ENCODE results near the gene INTS4. TPM values are rescaled to one million over a fixed set of nuclear protein-coding genes. Genes with fewer than 3 reads are reported as not detected.
"Not testable (repeated sequence)": the region's sequence is repeated elsewhere in the genome, so short reads cannot be mapped to it uniquely, and the experiment has no call there.

The INTS4 gene
- total RNA-seq, 2 donors from 2014 or later, result 50.4 to 52.3 TPM

DNA sequence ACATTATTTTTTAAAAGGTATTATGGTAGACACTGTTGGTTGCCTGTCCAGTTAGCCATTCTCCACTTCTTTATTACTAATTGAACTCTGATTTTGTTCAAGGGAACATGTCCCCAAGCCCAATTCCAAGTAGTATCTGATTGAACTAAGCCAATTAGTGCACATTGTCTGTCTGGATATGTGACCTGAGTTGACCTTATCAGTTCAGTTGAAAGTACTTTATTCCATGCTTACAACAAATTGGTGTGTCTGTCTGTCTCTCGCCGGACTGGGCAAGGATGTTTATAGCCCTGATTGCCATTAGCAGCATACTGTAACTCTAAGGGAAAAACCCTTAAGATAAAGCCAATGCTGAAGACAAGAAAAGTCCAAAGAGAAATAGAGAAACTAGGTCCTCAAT, 85.6 kb downstream of the INTS4 start:
- DNase-seq (no peak), ATAC-seq (replicated peaks in 1 of 2) (no peak)
- no peaks in the 10 kb centered on the region for H3K27me3 Mint-ChIP-seq (ENCODE audit: low read depth)
- no peaks in the 10 kb centered on the region for H3K4me1 Mint-ChIP-seq (ENCODE audit: low read depth)
- peaks cover 0 to 7% of the 10 kb centered on the region in 2 donors for H3K36me3 Mint-ChIP-seq (ENCODE audit: insufficient read depth in 2 of 2)
- no peak overlapping the region for H3K27ac Mint-ChIP-seq
- no peak overlapping the region for H3K4me3 Mint-ChIP-seq
- H3K9me3 Mint-ChIP-seq, result no peaks in the 10 kb centered on the region

DNA sequence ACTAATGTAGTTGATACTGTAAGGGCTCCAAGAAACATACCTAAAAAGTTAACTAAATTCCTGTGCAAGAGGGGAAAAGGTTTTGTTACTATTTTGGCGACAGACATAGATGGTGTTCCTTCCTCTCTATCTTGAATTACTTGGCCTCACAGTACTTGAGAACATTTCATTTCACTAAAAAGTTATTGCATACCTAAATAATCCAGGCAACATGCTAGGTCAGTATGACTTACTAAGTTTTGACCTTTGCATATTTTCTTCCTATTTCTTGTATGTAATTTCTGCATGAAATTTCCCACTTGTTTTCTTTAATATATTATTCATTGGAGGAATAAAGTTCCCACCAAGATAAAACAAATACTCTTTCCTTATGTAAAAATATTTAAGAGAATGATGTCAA, 99.5 kb downstream of the INTS4 start:
- H3K4me1 Mint-ChIP-seq (ENCODE audit: low read depth); H3K27me3 Mint-ChIP-seq (ENCODE audit: low read depth): not testable (repeated sequence)

DNA sequence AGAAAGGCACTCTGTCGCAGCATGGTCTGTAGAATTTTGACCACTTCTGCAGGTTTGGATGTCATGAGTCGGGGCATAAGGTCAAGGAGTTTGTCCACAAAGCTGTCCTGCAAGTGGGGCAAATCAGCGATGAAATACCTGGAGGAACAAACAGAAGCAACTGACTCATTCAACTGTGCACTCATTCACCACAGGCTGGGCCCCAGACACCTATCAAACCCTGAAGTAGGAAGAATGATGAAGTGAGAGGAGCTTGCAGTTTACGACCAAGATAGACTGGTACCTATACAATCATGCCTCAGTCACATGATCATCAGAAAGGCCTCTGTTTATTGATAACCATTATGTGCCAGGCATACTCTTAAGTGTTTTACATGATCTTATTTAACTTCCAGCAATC, 102.8 kb downstream of the INTS4 start:
- not testable (repeated sequence) for DNase-seq; H3K9me3 Mint-ChIP-seq; H3K27ac Mint-ChIP-seq; H3K4me3 Mint-ChIP-seq; H3K27me3 Mint-ChIP-seq (ENCODE audit: low read depth); H3K4me1 Mint-ChIP-seq (ENCODE audit: low read depth); ATAC-seq (replicated peaks in 1 of 2)
- H3K36me3 Mint-ChIP-seq (ENCODE audit: insufficient read depth in 2 of 2), result peaks cover 6 to 22% of the 10 kb centered on the region in 2 donors

More for the DNA sequence above, 99.5 kb downstream of the INTS4 start:
- peaks cover 3 to 14% of the 10 kb centered on the region in 2 donors for H3K36me3 Mint-ChIP-seq (ENCODE audit: insufficient read depth in 2 of 2)
- not testable (repeated sequence) for H3K27ac Mint-ChIP-seq; DNase-seq; H3K9me3 Mint-ChIP-seq; H3K4me3 Mint-ChIP-seq; ATAC-seq (replicated peaks in 1 of 2)

DNA sequence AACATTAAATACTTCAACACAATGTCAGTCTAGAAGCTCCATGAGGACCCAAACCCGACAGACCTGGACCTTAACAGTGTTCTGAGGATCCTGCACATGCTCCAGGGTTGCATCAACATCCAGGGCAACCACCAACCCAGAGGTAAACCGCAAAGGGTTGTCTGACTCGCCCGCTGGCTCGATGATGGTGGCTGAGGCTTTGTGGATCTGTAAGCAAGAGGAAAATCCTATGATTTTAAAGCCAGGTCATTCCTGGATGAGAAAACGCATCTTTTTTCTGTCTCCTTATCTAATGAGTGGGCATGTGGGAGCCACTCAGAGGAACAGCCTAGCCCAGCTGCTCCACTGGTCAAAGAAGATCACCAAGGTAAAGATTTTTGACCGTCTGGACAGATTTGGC, 103.2 kb downstream of the INTS4 start:
- not testable (repeated sequence) for H3K4me1 Mint-ChIP-seq (ENCODE audit: low read depth); DNase-seq

DNA sequence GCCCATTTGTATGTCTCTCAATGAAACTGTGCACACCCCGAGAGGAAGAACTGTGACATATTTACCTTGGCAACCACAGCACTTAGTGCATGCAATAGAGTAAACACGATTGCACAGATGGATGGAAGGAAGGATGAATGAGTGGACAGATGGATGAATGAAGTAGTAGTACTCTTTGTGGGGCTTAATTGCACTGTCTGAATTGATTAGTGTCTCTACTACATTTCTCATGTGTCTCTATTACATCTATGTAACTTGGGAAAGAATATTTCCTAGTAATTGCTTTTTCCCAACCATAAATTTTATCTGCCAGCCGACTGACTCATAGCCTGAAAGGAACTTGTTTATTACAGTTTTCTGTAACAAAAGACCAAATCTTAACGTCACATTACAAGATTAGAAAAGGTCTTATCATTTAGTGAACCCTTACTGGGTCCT, 103.8 kb downstream of the INTS4 start:
- not testable (repeated sequence) for H3K4me3 Mint-ChIP-seq; ATAC-seq (replicated peaks in 1 of 2); DNase-seq; H3K9me3 Mint-ChIP-seq; H3K4me1 Mint-ChIP-seq (ENCODE audit: low read depth); H3K27ac Mint-ChIP-seq; H3K27me3 Mint-ChIP-seq (ENCODE audit: low read depth)
- peaks cover 7 to 23% of the 10 kb centered on the region in 2 donors for H3K36me3 Mint-ChIP-seq (ENCODE audit: insufficient read depth in 2 of 2)

More for the DNA sequence above, 103.2 kb downstream of the INTS4 start:
- not testable (repeated sequence) for H3K27me3 Mint-ChIP-seq (ENCODE audit: low read depth); H3K4me3 Mint-ChIP-seq; ATAC-seq (replicated peaks in 1 of 2); H3K9me3 Mint-ChIP-seq
- H3K36me3 Mint-ChIP-seq (ENCODE audit: insufficient read depth in 2 of 2), result peaks cover 6 to 22% of the 10 kb centered on the region in 2 donors
- peak overlapping the region; percentile 50 for H3K27ac Mint-ChIP-seq

DNA sequence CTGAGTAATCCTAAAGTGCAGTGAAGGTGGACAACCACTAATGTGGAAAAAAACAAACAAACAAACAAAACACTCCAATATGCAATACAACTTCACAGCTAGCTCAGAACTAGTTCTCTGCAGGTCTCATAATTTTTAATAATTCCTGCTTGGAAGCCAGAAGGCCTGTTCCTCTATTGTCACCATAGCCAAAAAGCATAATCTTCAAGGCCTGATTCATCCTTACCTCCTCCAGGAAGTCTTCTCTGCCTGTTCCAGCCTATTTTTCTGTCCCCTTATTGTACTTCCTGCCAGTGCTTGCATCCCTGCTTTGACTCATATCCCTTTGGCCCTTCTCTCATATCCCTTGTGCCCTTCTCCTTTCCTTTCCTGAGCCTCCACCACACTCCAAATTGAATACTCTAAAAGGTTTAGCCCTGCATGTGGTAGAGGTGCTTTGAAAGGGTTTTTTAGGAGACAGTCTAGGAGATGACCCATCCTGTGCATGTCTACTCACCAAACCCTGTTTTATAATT, 104.3 kb downstream of the INTS4 start:
- H3K9me3 Mint-ChIP-seq; ATAC-seq (replicated peaks in 1 of 2); H3K4me1 Mint-ChIP-seq (ENCODE audit: low read depth); DNase-seq; H3K27ac Mint-ChIP-seq; H3K27me3 Mint-ChIP-seq (ENCODE audit: low read depth); H3K4me3 Mint-ChIP-seq: not testable (repeated sequence)
- H3K36me3 Mint-ChIP-seq (ENCODE audit: insufficient read depth in 2 of 2), result peaks cover 8 to 26% of the 10 kb centered on the region in 2 donors

DNA sequence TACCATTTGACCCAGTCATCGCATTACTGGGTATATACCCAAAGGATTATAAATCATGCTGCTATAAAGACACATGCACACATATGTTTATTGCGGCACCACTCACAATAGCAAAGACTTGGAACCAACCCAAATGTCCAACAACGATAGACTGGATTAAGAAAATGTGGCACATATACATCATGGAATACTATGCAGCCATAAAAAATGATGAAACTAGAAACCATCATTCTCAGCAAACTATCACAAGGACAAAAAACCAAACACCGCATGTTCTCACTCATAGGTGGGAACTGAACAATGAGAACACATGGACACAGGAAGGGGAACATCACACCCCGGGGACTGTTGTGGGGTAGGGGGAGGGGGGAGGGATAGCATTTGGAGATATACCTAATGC, 105.4 kb downstream of the INTS4 start:
- not testable (repeated sequence) for ATAC-seq (replicated peaks in 1 of 2); H3K9me3 Mint-ChIP-seq; H3K4me3 Mint-ChIP-seq; H3K4me1 Mint-ChIP-seq (ENCODE audit: low read depth); H3K27ac Mint-ChIP-seq; DNase-seq; H3K27me3 Mint-ChIP-seq (ENCODE audit: low read depth)
- peaks cover 8 to 22% of the 10 kb centered on the region in 2 donors for H3K36me3 Mint-ChIP-seq (ENCODE audit: insufficient read depth in 2 of 2)

DNA sequence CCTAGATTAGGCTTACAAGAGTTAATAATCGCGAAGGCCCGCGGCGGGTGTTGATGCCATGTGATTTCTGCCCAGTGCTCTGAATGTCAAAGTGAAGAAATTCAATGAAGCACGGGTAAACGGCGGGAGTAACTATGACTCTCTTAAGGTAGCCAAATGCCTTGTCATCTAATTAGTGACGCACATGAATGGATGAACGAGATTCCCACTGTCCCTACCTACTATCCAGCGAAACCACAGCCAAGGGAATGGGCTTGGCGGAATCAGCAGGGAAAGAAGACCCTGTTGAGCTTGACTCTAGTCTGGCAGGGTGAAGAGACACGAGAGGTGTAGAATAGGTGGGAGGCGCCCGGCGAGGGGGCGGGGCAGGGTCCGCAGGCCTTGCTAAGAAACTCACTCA, 108.1 kb downstream of the INTS4 start:
- Mint-ChIP-seq H3K27ac (no peak overlapping the region), H3K4me3 (no peak overlapping the region), H3K27me3 (ENCODE audit: low read depth) (no peaks in the 10 kb centered on the region), H3K9me3 (no peaks in the 10 kb centered on the region), H3K36me3 (ENCODE audit: insufficient read depth in 2 of 2) (peaks cover 8 to 23% of the 10 kb centered on the region in 2 donors), H3K4me1 (ENCODE audit: low read depth) (no peaks in the 10 kb centered on the region)
- ATAC-seq (replicated peaks in 1 of 2) (no peak), DNase-seq (no peak)

DNA sequence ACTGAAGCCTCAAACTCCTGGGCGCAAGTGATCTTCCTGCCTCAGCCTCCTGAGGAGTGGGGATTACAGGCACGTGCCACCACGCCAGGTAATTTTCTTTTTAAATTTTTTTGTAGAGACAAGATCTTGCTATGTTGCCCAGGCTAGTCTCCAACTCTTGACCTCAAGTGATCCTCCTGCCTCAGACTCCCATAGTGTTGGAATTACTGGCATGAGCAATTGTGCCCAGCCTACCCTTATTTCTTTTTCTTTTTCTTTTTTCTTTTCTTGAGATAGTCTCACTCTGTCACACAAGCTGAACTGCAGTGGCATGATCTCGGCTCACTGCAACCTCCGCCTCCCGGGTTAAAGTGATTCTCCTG, 109.7 kb downstream of the INTS4 start:
- no peaks in the 10 kb centered on the region for H3K9me3 Mint-ChIP-seq
- H3K4me3 Mint-ChIP-seq, result no peak overlapping the region
- DNase-seq (no peak), ATAC-seq (replicated peaks in 1 of 2) (no peak)
- no peaks in the 10 kb centered on the region for H3K27me3 Mint-ChIP-seq (ENCODE audit: low read depth)
- peaks cover 6 to 16% of the 10 kb centered on the region in 2 donors for H3K36me3 Mint-ChIP-seq (ENCODE audit: insufficient read depth in 2 of 2)
- peak overlapping the region; percentile 57 for H3K27ac Mint-ChIP-seq
- no peaks in the 10 kb centered on the region for H3K4me1 Mint-ChIP-seq (ENCODE audit: low read depth)

DNA sequence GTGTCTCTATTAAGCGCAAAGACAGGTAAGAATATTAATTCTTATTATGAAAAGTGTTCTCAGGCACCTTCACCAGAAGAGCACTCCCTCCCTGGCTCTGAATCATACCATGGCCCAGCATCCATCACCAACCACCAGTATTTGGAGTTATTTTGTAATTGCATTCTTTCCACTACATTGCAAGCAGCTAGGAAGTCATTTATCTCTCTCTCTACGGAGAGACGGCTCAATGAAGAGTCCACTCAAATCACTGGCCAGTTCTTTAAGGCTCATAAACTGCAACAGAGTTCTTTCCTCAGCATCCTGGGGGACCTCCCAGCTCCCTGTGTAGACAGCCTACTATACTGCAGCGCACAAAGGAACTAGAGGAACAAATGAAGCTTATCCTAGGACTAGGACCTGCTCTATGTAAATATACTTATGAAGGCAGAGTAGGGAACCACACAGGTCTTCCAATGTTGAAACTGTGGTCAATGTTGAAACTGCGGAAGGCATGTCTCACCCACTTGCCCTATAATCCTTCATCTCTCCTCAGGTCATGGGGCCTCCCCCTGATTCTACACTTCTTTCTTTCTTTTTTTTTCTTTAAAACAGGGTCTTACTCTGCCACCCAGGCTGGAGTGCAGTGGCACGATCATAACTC, 110.2 kb downstream of the INTS4 start:
- Mint-ChIP-seq H3K4me3 (no peak overlapping the region), H3K9me3 (no peaks in the 10 kb centered on the region), H3K27me3 (ENCODE audit: low read depth) (no peaks in the 10 kb centered on the region), H3K27ac (peak overlapping the region; percentile 57), H3K36me3 (ENCODE audit: insufficient read depth in 2 of 2) (peaks cover 6 to 17% of the 10 kb centered on the region in 2 donors), H3K4me1 (ENCODE audit: low read depth) (no peaks in the 10 kb centered on the region)
- ATAC-seq (replicated peaks in 1 of 2) (no peak), DNase-seq (no peak)

DNA sequence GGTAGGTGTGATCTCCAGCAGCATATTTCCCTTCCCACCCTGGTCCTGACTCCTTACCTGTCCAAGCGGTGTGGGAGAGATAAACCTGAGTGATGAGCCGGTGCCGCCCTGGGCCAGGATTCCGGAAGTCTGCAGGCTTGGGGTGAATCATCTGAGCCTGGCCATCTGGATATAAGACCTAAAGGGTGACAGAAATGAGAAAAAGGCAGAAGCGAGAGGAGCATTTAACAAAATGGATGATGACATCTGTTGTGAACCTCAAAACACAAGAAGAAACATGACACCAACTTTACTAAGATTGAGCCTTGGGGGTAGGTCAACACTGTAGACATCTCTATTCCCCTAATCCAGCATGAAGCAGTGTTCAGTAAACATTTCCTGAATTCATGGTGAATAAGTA, 110.7 kb downstream of the INTS4 start:
- H3K4me1 Mint-ChIP-seq (ENCODE audit: low read depth), result no peaks in the 10 kb centered on the region
- peaks cover 6 to 18% of the 10 kb centered on the region in 2 donors for H3K36me3 Mint-ChIP-seq (ENCODE audit: insufficient read depth in 2 of 2)
- H3K4me3 Mint-ChIP-seq, result no peak overlapping the region
- H3K27ac Mint-ChIP-seq, result no peak overlapping the region
- ATAC-seq (replicated peaks in 1 of 2), result no peak
- no peak for DNase-seq
- H3K9me3 Mint-ChIP-seq, result no peaks in the 10 kb centered on the region
- no peaks in the 10 kb centered on the region for H3K27me3 Mint-ChIP-seq (ENCODE audit: low read depth)

DNA sequence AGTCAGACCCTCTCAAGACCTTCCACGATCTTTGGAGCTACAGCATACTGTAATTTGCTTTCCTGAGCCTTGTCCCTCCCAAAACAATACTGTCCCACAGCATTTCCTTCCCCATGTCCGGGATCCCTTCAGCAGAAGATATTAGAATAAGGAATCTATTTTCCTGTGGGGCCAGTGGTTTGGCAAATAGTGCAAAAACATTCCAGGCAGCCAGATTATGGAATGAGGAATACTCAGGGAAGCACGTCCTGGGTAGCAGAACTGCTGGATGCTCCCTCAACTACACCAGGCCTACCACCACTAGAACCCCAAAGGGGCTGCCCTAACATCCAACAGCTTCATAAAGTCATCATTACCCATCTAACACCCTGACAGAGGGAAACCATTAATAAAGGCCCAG, 112.1 kb downstream of the INTS4 start:
- DNase-seq, result no peak
- Mint-ChIP-seq H3K27ac (peak overlapping the region; percentile 33), H3K27me3 (ENCODE audit: low read depth) (no peaks in the 10 kb centered on the region), H3K9me3 (no peaks in the 10 kb centered on the region), H3K4me1 (ENCODE audit: low read depth) (no peaks in the 10 kb centered on the region), H3K4me3 (no peak overlapping the region), H3K36me3 (ENCODE audit: insufficient read depth in 2 of 2) (peaks cover 3 to 13% of the 10 kb centered on the region in 2 donors)
- ATAC-seq (replicated peaks in 1 of 2), result no peak

DNA sequence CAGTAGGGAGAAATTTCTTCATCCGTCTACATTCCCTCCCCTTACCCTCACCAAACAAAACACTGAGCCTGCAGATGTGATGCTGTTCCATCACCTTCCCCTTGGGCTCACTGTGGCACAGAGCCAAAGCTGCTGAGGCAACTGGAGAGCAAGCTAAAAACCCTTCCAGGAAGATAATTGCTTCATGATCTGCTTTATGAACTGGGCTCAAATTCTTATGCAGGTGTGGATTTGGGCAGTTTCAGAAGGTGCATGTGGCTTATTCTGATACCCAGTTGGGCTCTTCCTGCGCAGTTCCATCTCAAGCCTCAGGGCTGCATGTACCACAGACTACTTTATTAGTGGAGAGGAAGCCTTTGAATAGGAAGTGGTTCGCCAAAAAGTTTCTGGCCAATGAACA, 115.2 kb downstream of the INTS4 start:
- H3K27me3 Mint-ChIP-seq (ENCODE audit: low read depth), result no peaks in the 10 kb centered on the region
- no peak overlapping the region for H3K4me3 Mint-ChIP-seq
- no peak for ATAC-seq (replicated peaks in 1 of 2)
- H3K4me1 Mint-ChIP-seq (ENCODE audit: low read depth), result no peaks in the 10 kb centered on the region
- no peaks in the 10 kb centered on the region for H3K9me3 Mint-ChIP-seq
- H3K27ac Mint-ChIP-seq, result no peak overlapping the region
- H3K36me3 Mint-ChIP-seq (ENCODE audit: insufficient read depth in 2 of 2), result peaks cover 1 to 9% of the 10 kb centered on the region in 2 donors
- no peak for DNase-seq

DNA sequence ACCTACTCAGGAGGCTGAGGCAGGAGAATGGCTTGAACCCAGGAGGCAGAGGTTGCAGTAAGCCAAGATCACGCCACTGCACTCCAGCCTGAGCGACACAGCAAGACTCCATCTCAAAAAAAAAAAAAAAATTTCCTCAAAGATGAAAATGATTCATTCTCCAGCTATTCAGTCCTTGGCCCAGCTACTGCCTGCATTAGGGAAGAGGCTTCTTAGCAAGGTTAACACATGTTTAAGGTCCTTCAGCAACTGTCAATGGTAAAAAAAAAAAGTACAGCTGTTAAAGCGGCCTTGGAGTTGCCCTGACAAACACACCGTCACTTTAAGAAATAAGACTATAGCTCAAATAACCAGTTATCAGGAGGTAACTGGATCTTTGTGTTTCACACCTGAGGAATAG, 116.2 kb downstream of the INTS4 start:
- not testable (repeated sequence) for H3K27ac Mint-ChIP-seq; ATAC-seq (replicated peaks in 1 of 2); H3K4me1 Mint-ChIP-seq (ENCODE audit: low read depth); H3K4me3 Mint-ChIP-seq; H3K36me3 Mint-ChIP-seq (ENCODE audit: insufficient read depth in 2 of 2); DNase-seq; H3K27me3 Mint-ChIP-seq (ENCODE audit: low read depth); H3K9me3 Mint-ChIP-seq

All from activated T-cell treated with anti-CD3 and anti-CD28 coated beads, Interleukin-2, amount 50 U/mL, for 72 hours (primary cell).